Measurements from ENCODE around the gene FOSL1. TPM values are rescaled to one million over a fixed set of nuclear protein-coding genes. Genes with fewer than 3 reads are reported as not detected.
A peak's percentile ranks its signal among the peaks of the same experiment; 100 is the strongest.

Gene FOSL1
- total and polyA plus RNA-seq, 2 of the 13 experiments (the other 11 are each of a cell fraction or from before 2014, with no cell fraction given): 4.0 to 4.1 TPM

- TF ChIP-seq ZNF550 (CRISPR knock-in tag; IDR thresholded peaks at IDR 0.05; ENCODE audit: borderline replicate concordance) (no peak), MEF2D (CRISPR knock-in tag; IDR thresholded peaks at IDR 0.05) (peak; percentile 57; the same call in 1 of the 2 replicates), RFX5 (IDR thresholded peaks at IDR 0.05; ENCODE audit: low read depth, low read length) (no peak), USF2 (IDR thresholded peaks at IDR 0.05; ENCODE audit: low read depth, low read length) (peak; percentile 69), USF2 (CRISPR knock-in tag; IDR thresholded peaks at IDR 0.05; ENCODE audit: borderline replicate concordance) (peak; percentile 94), MZF1 (CRISPR knock-in tag; IDR thresholded peaks at IDR 0.05; ENCODE audit: borderline replicate concordance) (0 out of 2 replicates have a peak, but pooled peaks have one; percentile 44), ZNF414 (CRISPR knock-in tag; IDR thresholded peaks at IDR 0.05) (peak; percentile 79), SIN3A (IDR thresholded peaks at IDR 0.05; ENCODE audit: borderline replicate concordance, low read depth, low read length) (no peak), ZNF703 (CRISPR knock-in tag; IDR thresholded peaks at IDR 0.05; ENCODE audit: borderline replicate concordance) (0 out of 2 replicates have a peak, but pooled peaks have one; percentile 11), ZNF510 (CRISPR knock-in tag; IDR thresholded peaks at IDR 0.05; ENCODE audit: low read depth) (no peak), ZBED4 (CRISPR knock-in tag; IDR thresholded peaks at IDR 0.05; ENCODE audit: borderline replicate concordance) (no peak), FOXP4 (CRISPR knock-in tag; IDR thresholded peaks at IDR 0.05) (peak; percentile 45; the same call in 1 of the 2 replicates), NFATC3 (CRISPR knock-in tag; IDR thresholded peaks at IDR 0.05) (no peak), ZNF136 (CRISPR knock-in tag; IDR thresholded peaks at IDR 0.05; ENCODE audit: low read depth) (no peak)
These were observed 26.7 kb downstream of the FOSL1 start (continued) for GRCh38 chr11:65873318-65874156.
